ENCODE measurements around the gene TMCO4.

Gene TMCO4

GRCh38 chr1:19683351-19683750 is 116.4 kb downstream of the TMCO4 start:
- no peak overlapping the region for H3K27ac ChIP-seq
- peaks cover 9% of the 10 kb centered on the region for H3K36me3 ChIP-seq
- H3K27me3 ChIP-seq = no peaks in the 10 kb centered on the region
- no peak overlapping the region for H3K4me3 ChIP-seq (ENCODE audit: low read depth in 1 of 2, low read length in 1 of 2)
- no peaks in the 10 kb centered on the region for H3K4me1 ChIP-seq (ENCODE audit: control insufficient read depth in 1 of 2, insufficient read depth in 1 of 2, low read depth in 1 of 2, low read length in 1 of 2)
- TF ChIP-seq CTCF (IDR thresholded peaks at IDR 0.05) = no peak
- H3K9me3 ChIP-seq = no peaks in the 10 kb centered on the region

GRCh38 chr1:19682901-19683300 is 116.8 kb downstream of the TMCO4 start:
- no peak for TF ChIP-seq CTCF (IDR thresholded peaks at IDR 0.05)
- H3K36me3 ChIP-seq = peaks cover 7% of the 10 kb centered on the region
- no peaks in the 10 kb centered on the region for H3K4me1 ChIP-seq (ENCODE audit: control insufficient read depth in 1 of 2, insufficient read depth in 1 of 2, low read depth in 1 of 2, low read length in 1 of 2)
- no peaks in the 10 kb centered on the region for H3K27me3 ChIP-seq
- no peaks in the 10 kb centered on the region for H3K9me3 ChIP-seq
- H3K27ac ChIP-seq = no peak overlapping the region
- H3K4me3 ChIP-seq (ENCODE audit: low read depth in 1 of 2, low read length in 1 of 2) = no peak overlapping the region

GRCh38 chr1:19682257-19682656 is 117.5 kb downstream of the TMCO4 start:
- H3K4me3 ChIP-seq (ENCODE audit: low read depth in 1 of 2, low read length in 1 of 2) = no peak overlapping the region
- H3K4me1 ChIP-seq (ENCODE audit: control insufficient read depth in 1 of 2, insufficient read depth in 1 of 2, low read depth in 1 of 2, low read length in 1 of 2) = no peaks in the 10 kb centered on the region
- H3K36me3 ChIP-seq = peaks cover 7% of the 10 kb centered on the region
- H3K27ac ChIP-seq = no peak overlapping the region
- H3K27me3 ChIP-seq = peaks cover 3% of the 10 kb centered on the region
- no peak for TF ChIP-seq CTCF (IDR thresholded peaks at IDR 0.05)
- H3K9me3 ChIP-seq = no peaks in the 10 kb centered on the region

- no peaks in the 10 kb centered on the region for H3K9me3 ChIP-seq
- no peaks in the 10 kb centered on the region for H3K4me1 ChIP-seq (ENCODE audit: control insufficient read depth in 1 of 2, insufficient read depth in 1 of 2, low read depth in 1 of 2, low read length in 1 of 2)
- H3K4me3 ChIP-seq (ENCODE audit: low read depth in 1 of 2, low read length in 1 of 2) = no peak overlapping the region
- no peak overlapping the region for H3K27ac ChIP-seq
- H3K27me3 ChIP-seq = peaks cover 14% of the 10 kb centered on the region
- TF ChIP-seq CTCF (IDR thresholded peaks at IDR 0.05) = no peak
- peaks cover 7% of the 10 kb centered on the region for H3K36me3 ChIP-seq
These were observed 119.1 kb downstream of the TMCO4 start for GRCh38 chr1:19680644-19681043.

- Histone ChIP-seq H3K27ac (no peak overlapping the region), H3K36me3 (peaks cover 7% of the 10 kb centered on the region), H3K9me3 (no peaks in the 10 kb centered on the region), H3K4me1 (ENCODE audit: control insufficient read depth in 1 of 2, insufficient read depth in 1 of 2, low read depth in 1 of 2, low read length in 1 of 2) (no peaks in the 10 kb centered on the region), H3K4me3 (ENCODE audit: low read depth in 1 of 2, low read length in 1 of 2) (no peak overlapping the region), H3K27me3 (peaks cover 14% of the 10 kb centered on the region)
- TF ChIP-seq CTCF (IDR thresholded peaks at IDR 0.05) = no peak
These were observed 120.0 kb downstream of the TMCO4 start for GRCh38 chr1:19679691-19680090.

GRCh38 chr1:19678931-19679453 is 120.7 kb downstream of the TMCO4 start:
- peaks cover 14% of the 10 kb centered on the region for H3K27me3 ChIP-seq
- H3K36me3 ChIP-seq = peaks cover 7% of the 10 kb centered on the region
- no peaks in the 10 kb centered on the region for H3K4me1 ChIP-seq (ENCODE audit: control insufficient read depth in 1 of 2, insufficient read depth in 1 of 2, low read depth in 1 of 2, low read length in 1 of 2)
- no peaks in the 10 kb centered on the region for H3K9me3 ChIP-seq
- H3K4me3 ChIP-seq (ENCODE audit: low read depth in 1 of 2, low read length in 1 of 2) = no peak overlapping the region
- TF ChIP-seq CTCF (IDR thresholded peaks at IDR 0.05) = no peak
- H3K27ac ChIP-seq = no peak overlapping the region
